HG03457 (cell line): ENCODE results near the gene STK36.
A peak's percentile ranks its signal among the peaks of the same experiment; 100 is the strongest.

Experiments
- ATAC-seq: cut with Tn5 transposase; IDR thresholded peaks from one replicate; pipeline ENCODE4 v1.9.1; 2021; ENCODE audit warnings: moderate number of reproducible peaks; ENCODE audit not compliant: unreplicated experiment

STK36 gene

GRCh38 chr2:218671654-218672566 lies at the start of gene STK36, which contains the start of gene RNF25:
Gene STK36, plus strand, starts transcription at chr2:218672086. Its CDS starts 744 bp downstream, at chr2:218672830.
Gene RNF25, minus strand, starts transcription at chr2:218672002. Its CDS starts 32 bp downstream, at chr2:218671970.
- peak; percentile 95 for ATAC-seq

GRCh38 chr2:218622606-218623365 lies 49.1 kb upstream of the STK36 start:
- ATAC-seq: no peak

- no peak for ATAC-seq
Observed at GRCh38 chr2:218623366-218623705, 48.5 kb upstream of the STK36 start.

- no peak for ATAC-seq
Observed at GRCh38 chr2:218626369-218626768, 45.5 kb upstream of the STK36 start.

- no peak for ATAC-seq
Observed at GRCh38 chr2:218627939-218628338, 43.9 kb upstream of the STK36 start.

GRCh38 chr2:218631837-218632236 lies 40.0 kb upstream of the STK36 start:
- no peak for ATAC-seq

- ATAC-seq: no peak
Observed at GRCh38 chr2:218635719-218636118, 36.2 kb upstream of the STK36 start.

- no peak for ATAC-seq
Observed at GRCh38 chr2:218638372-218638771, 33.5 kb upstream of the STK36 start.

- ATAC-seq: no peak
Observed at GRCh38 chr2:218642121-218642656, 29.7 kb upstream of the STK36 start.

GRCh38 chr2:218642786-218643185 lies 29.1 kb upstream of the STK36 start:
- no peak for ATAC-seq

- no peak for ATAC-seq
Observed at GRCh38 chr2:218643751-218644310, 28.1 kb upstream of the STK36 start.

- ATAC-seq: no peak
Observed at GRCh38 chr2:218644721-218645120, 27.2 kb upstream of the STK36 start.

- no peak for ATAC-seq
Observed at GRCh38 chr2:218645126-218645525, 26.8 kb upstream of the STK36 start.

- ATAC-seq: no peak
Observed at GRCh38 chr2:218648088-218648786, 23.6 kb upstream of the STK36 start.

GRCh38 chr2:218648787-218649100 lies 23.1 kb upstream of the STK36 start:
- no peak for ATAC-seq

GRCh38 chr2:218655751-218656150 lies 16.1 kb upstream of the STK36 start:
- ATAC-seq: no peak

GRCh38 chr2:218658671-218659257 lies 13.1 kb upstream of the STK36 start:
- peak; percentile 9 for ATAC-seq

- ATAC-seq: peak; percentile 86
Observed at GRCh38 chr2:218659258-218659987, 12.5 kb upstream of the STK36 start, which contains the start of the genes BCS1L and ZNF142. Gene BCS1L, plus strand, starts transcription at chr2:218659683. Its CDS starts 1,305 bp downstream, at chr2:218660988. Gene ZNF142, minus strand, starts transcription at chr2:218659623. Its CDS starts 3,194 bp downstream, at chr2:218656429.

GRCh38 chr2:218659988-218660358 lies 11.9 kb upstream of the STK36 start:
- ATAC-seq: no peak

GRCh38 chr2:218662377-218662776 lies 9.5 kb upstream of the STK36 start:
- no peak for ATAC-seq
